ENCODE data around the gene KIAA0825.

The KIAA0825 gene

DNA sequence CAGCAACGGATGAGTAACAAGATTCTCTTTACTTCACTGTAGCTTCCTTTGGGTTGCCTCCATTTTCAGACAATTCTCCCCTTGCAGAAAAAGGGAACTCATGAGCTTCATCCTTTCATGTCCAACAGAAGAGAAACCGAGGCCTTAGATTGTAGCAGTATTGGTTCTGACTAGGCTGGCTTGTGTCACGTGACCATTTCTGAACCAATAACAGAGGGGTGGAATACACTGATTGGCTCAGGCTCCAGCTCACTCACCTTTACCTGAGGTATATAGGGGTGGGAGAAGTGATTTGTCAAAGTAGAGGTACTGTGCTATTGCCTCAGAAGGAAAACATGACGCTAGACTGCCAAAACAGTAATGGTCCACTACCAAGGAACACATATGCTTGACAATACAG is 343.7 kb downstream of the KIAA0825 start:
- Histone ChIP-seq H3K9ac (ENCODE audit: low read depth, low read length) (no peak overlapping the region), H3K27me3 (ENCODE audit: control insufficient read depth, insufficient read depth, low read length) (no peaks in the 10 kb centered on the region), H3K4me3 (ENCODE audit: low read depth, low read length) (no peak overlapping the region), H3K36me3 (ENCODE audit: control insufficient read depth, insufficient read depth, low read length) (no peaks in the 10 kb centered on the region), H3K9me3 (ENCODE audit: control insufficient read depth, insufficient read depth, low read length) (no peaks in the 10 kb centered on the region), H3K4me1 (ENCODE audit: control insufficient read depth, insufficient read depth, low read length) (no peaks in the 10 kb centered on the region)

DNA sequence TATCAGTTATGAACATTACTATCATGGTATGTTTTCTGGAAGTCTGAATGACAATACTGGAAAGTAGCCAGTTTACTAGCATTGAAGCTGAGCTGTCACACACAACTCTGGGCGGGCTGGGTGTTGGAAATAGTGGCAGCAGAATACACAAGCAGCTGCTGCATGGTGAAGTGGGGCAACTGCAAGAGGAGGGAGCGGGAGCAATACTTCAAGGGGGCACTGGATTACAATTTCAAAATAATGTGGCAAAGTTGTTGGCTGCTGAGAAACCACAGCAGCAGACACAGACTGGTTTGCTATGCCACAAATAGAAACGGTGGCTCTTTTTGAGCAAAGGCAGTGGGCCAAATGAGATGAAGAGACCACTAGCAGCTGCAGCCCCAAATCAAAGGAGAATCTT is 350.2 kb downstream of the KIAA0825 start:
- Histone ChIP-seq H3K36me3 (ENCODE audit: control insufficient read depth, insufficient read depth, low read length) (no peaks in the 10 kb centered on the region), H3K4me3 (ENCODE audit: low read depth, low read length) (no peak overlapping the region), H3K9me3 (ENCODE audit: control insufficient read depth, insufficient read depth, low read length) (no peaks in the 10 kb centered on the region), H3K4me1 (ENCODE audit: control insufficient read depth, insufficient read depth, low read length) (peaks cover 7% of the 10 kb centered on the region), H3K27me3 (ENCODE audit: control insufficient read depth, insufficient read depth, low read length) (no peaks in the 10 kb centered on the region), H3K9ac (ENCODE audit: low read depth, low read length) (no peak overlapping the region)

DNA sequence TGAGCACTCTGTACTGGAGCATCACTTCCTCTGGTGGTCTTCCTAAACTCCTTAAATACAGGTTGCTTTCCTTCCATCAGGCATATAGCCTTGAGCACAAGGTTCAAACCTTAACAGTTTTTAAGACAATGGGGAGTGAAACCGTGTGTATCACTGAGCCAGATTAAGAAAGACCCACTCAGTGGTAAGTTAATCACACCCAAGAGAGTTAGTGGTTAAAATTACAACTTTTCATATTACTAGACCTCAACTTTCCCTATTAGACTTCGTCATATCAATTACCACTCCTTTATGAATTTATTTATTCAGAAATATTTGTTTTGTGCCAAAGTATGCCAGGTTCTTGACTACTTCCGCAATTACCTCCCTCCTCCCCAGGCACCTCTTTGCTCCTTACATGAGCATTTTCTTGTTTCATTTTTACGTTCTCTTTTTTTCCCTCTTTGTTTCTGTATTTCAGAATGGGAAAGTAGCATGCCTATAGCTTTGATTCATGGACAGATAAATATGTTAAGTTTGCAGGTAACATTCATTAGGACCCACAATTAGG is 351.0 kb downstream of the KIAA0825 start:
- peaks cover 7% of the 10 kb centered on the region for H3K4me1 ChIP-seq (ENCODE audit: control insufficient read depth, insufficient read depth, low read length)
- H3K9me3 ChIP-seq (ENCODE audit: control insufficient read depth, insufficient read depth, low read length), result no peaks in the 10 kb centered on the region
- no peak overlapping the region for H3K4me3 ChIP-seq (ENCODE audit: low read depth, low read length)
- no peak overlapping the region for H3K9ac ChIP-seq (ENCODE audit: low read depth, low read length)
- H3K36me3 ChIP-seq (ENCODE audit: control insufficient read depth, insufficient read depth, low read length), result no peaks in the 10 kb centered on the region
- H3K27me3 ChIP-seq (ENCODE audit: control insufficient read depth, insufficient read depth, low read length), result no peaks in the 10 kb centered on the region

DNA sequence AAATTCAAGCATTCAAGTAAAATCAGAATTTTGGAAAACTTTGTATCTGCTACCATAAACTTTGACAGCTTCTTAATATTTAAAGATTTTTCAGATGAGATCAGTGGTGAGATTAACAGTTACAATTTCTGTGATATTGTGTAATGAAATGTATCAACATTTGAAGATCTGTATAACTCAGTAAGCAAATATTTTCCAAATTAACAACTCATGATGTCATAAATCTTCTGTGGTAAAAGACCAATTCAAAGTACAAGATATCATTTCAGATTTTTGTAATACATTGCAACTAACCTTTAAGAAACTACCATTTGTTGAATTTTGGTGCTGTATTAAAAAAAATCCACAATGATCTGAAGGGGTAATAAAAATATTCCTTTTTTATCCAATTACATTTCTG is 352.2 kb downstream of the KIAA0825 start:
- H3K27me3 ChIP-seq (ENCODE audit: control insufficient read depth, insufficient read depth, low read length), result no peaks in the 10 kb centered on the region
- peaks cover 7% of the 10 kb centered on the region for H3K4me1 ChIP-seq (ENCODE audit: control insufficient read depth, insufficient read depth, low read length)
- no peaks in the 10 kb centered on the region for H3K9me3 ChIP-seq (ENCODE audit: control insufficient read depth, insufficient read depth, low read length)
- no peak overlapping the region for H3K4me3 ChIP-seq (ENCODE audit: low read depth, low read length)
- H3K9ac ChIP-seq (ENCODE audit: low read depth, low read length), result no peak overlapping the region
- H3K36me3 ChIP-seq (ENCODE audit: control insufficient read depth, insufficient read depth, low read length), result no peaks in the 10 kb centered on the region

DNA sequence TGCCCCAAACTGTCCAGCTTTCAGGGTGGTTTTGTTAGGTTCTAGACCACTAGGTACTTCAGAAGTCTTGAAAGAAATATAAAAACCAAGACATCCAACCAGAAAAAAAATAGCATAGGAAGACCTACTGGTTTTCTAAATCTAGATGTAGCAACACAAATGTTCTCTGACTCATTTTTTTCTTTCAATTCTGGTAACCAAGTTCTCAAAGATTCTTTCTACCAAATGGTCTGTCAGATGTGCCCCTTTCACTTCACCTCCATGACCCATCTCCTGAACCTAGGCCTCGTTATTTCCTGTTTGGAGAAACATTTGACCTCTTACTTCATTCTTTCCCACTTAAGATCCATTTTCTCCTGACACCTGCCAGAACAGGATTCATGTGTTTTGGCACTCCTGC is 355.3 kb downstream of the KIAA0825 start:
- peaks cover 7% of the 10 kb centered on the region for H3K4me1 ChIP-seq (ENCODE audit: control insufficient read depth, insufficient read depth, low read length)
- no peaks in the 10 kb centered on the region for H3K27me3 ChIP-seq (ENCODE audit: control insufficient read depth, insufficient read depth, low read length)
- H3K4me3 ChIP-seq (ENCODE audit: low read depth, low read length), result no peak overlapping the region
- no peaks in the 10 kb centered on the region for H3K36me3 ChIP-seq (ENCODE audit: control insufficient read depth, insufficient read depth, low read length)
- no peaks in the 10 kb centered on the region for H3K9me3 ChIP-seq (ENCODE audit: control insufficient read depth, insufficient read depth, low read length)
- no peak overlapping the region for H3K9ac ChIP-seq (ENCODE audit: low read depth, low read length)

DNA sequence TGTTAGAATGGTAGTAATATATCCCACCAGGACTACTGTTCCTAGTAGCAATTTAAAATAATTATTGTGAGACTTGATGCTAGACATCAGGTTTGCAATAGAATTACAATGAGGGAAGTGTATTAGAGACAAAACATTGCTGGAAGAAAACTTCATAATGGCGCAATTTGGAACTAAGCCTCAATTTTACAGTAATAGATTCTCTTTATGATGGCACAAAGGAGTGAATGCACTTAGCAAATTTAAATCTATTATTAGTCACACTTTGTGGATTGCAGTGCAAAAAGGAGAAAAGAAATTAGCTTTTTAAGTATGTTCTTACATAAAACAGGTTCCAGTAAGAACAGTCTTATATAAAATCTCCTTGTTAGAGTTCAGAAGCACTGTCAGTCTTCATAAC is 358.3 kb downstream of the KIAA0825 start:
- no peak overlapping the region for H3K9ac ChIP-seq (ENCODE audit: low read depth, low read length)
- no peaks in the 10 kb centered on the region for H3K27me3 ChIP-seq (ENCODE audit: control insufficient read depth, insufficient read depth, low read length)
- H3K4me1 ChIP-seq (ENCODE audit: control insufficient read depth, insufficient read depth, low read length), result no peaks in the 10 kb centered on the region
- no peak overlapping the region for H3K4me3 ChIP-seq (ENCODE audit: low read depth, low read length)
- H3K36me3 ChIP-seq (ENCODE audit: control insufficient read depth, insufficient read depth, low read length), result no peaks in the 10 kb centered on the region
- no peaks in the 10 kb centered on the region for H3K9me3 ChIP-seq (ENCODE audit: control insufficient read depth, insufficient read depth, low read length)

DNA sequence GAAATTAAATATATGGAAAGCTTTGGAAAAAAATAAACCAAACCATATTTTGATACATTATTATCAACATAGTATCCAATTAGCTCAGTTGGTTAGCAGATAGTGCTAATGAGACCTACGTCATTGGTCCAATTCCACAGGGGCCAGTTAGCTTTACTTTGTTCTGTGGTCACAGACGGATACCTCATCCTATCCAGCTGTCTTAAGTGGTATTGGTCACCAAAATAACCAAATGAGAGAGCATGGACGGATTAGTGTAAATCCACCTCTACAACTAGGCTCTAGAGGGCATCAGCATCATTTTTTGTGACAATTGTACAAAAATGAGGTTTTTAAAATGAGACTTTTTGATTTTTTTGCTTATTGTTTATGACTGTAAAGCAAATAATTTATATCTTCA is 364.2 kb downstream of the KIAA0825 start:
- H3K36me3 ChIP-seq (ENCODE audit: control insufficient read depth, insufficient read depth, low read length), result no peaks in the 10 kb centered on the region
- H3K9ac ChIP-seq (ENCODE audit: low read depth, low read length), result no peak overlapping the region
- no peaks in the 10 kb centered on the region for H3K9me3 ChIP-seq (ENCODE audit: control insufficient read depth, insufficient read depth, low read length)
- no peak overlapping the region for H3K4me3 ChIP-seq (ENCODE audit: low read depth, low read length)
- H3K4me1 ChIP-seq (ENCODE audit: control insufficient read depth, insufficient read depth, low read length), result no peaks in the 10 kb centered on the region
- no peaks in the 10 kb centered on the region for H3K27me3 ChIP-seq (ENCODE audit: control insufficient read depth, insufficient read depth, low read length)

DNA sequence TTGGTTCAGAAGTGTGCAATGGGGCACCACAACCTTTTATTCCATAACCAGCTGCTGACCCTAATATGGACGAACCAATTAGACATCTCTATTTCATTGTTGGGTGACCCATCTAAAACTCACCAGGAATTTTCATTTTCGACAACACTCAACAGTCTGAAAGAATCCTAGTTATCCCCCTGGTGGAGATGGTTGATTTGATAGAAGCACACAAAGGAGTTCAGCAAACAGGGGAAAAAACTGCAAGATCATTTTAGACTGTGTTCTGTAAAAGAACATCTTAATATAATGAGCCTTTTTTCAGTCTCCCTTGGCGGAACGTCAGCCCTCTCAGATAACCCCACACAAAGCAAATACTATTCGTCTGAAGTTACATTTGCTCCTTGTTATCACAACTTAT is 367.4 kb downstream of the KIAA0825 start:
- H3K9me3 ChIP-seq (ENCODE audit: control insufficient read depth, insufficient read depth, low read length), result no peaks in the 10 kb centered on the region
- no peak overlapping the region for H3K4me3 ChIP-seq (ENCODE audit: low read depth, low read length)
- H3K4me1 ChIP-seq (ENCODE audit: control insufficient read depth, insufficient read depth, low read length), result no peaks in the 10 kb centered on the region
- no peaks in the 10 kb centered on the region for H3K36me3 ChIP-seq (ENCODE audit: control insufficient read depth, insufficient read depth, low read length)
- no peak overlapping the region for H3K9ac ChIP-seq (ENCODE audit: low read depth, low read length)
- no peaks in the 10 kb centered on the region for H3K27me3 ChIP-seq (ENCODE audit: control insufficient read depth, insufficient read depth, low read length)

DNA sequence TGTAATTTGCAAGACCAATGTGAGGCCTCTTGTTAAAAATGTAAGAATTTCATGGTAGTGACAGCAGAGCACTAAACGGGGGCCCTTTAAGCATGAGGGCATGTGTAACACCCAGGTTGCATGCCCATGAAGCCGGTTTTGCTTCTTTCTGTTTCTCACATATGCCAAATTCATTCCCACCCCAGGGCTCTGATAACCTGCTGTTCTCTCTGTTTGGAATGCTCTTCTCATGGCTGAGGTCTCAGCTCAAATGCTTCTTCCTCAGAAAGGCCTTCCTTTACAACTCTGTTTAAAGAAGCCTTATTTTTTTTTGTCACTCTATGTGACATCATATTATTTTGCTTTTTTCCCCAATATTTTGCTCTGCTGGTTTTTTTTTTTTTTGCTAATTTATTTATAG is 369.0 kb downstream of the KIAA0825 start:
- H3K9ac ChIP-seq (ENCODE audit: low read depth, low read length), result no peak overlapping the region
- H3K4me3 ChIP-seq (ENCODE audit: low read depth, low read length), result no peak overlapping the region
- H3K27me3 ChIP-seq (ENCODE audit: control insufficient read depth, insufficient read depth, low read length), result no peaks in the 10 kb centered on the region

DNA sequence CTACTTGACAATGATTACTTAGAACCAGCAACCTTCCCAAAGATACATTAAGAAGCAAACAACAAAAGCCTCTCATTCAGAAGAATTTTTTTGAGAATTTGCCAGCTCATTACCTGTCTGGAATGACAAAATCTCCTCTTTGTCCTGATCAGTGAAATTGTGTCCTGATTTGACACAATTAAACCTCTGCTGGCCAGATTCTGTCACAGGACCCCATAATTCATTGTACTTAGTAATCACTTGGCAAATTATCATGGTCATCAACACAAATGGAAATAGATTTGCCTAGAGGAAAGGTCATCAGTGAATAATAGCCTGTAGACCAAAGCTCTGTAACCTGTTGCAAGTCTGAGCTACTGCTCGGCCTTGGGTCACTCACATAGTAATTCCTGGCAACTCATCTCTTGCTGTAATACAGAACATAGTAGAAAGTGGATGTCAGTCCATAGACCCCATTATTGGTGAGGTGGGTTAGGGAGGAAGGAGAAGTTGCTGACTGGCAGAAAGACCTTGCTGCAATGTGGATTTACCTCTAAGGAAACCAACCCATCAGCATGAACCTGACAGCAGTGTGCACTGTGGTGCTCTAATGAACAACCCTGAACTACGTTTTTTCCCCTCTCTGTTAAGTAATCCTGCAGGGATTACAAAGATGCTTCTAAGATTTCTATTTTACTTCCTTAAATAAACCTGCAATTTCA is 370.1 kb downstream of the KIAA0825 start:
- Histone ChIP-seq H3K4me3 (ENCODE audit: low read depth, low read length) (no peak overlapping the region), H3K27me3 (ENCODE audit: control insufficient read depth, insufficient read depth, low read length) (no peaks in the 10 kb centered on the region), H3K36me3 (ENCODE audit: control insufficient read depth, insufficient read depth, low read length) (no peaks in the 10 kb centered on the region), H3K9me3 (ENCODE audit: control insufficient read depth, insufficient read depth, low read length) (no peaks in the 10 kb centered on the region), H3K9ac (ENCODE audit: low read depth, low read length) (no peak overlapping the region), H3K4me1 (ENCODE audit: control insufficient read depth, insufficient read depth, low read length) (no peaks in the 10 kb centered on the region)

More for the DNA sequence above, 369.0 kb downstream of the KIAA0825 start:
- no peaks in the 10 kb centered on the region for H3K36me3 ChIP-seq (ENCODE audit: control insufficient read depth, insufficient read depth, low read length)
- no peaks in the 10 kb centered on the region for H3K9me3 ChIP-seq (ENCODE audit: control insufficient read depth, insufficient read depth, low read length)
- H3K4me1 ChIP-seq (ENCODE audit: control insufficient read depth, insufficient read depth, low read length), result no peaks in the 10 kb centered on the region

DNA sequence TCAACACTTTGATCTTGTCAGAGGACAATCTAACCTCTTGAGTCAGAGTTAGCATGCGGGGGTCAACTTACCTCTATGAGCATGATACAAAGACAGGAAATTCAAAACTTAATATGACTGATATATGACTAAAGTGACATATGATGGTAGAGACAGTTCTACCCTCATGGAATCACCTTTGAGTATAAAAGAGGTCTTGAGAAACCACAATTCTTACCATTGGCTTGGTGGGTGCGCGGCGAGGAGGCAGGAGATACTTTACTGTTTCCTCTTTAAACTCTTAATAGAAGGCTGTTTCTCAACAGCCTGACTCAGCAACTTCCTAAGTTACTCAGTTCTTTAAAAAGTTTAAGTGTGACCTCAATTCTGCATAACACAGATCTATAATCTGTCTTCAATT is 372.8 kb downstream of the KIAA0825 start:
- no peak overlapping the region for H3K4me3 ChIP-seq (ENCODE audit: low read depth, low read length)
- H3K9me3 ChIP-seq (ENCODE audit: control insufficient read depth, insufficient read depth, low read length), result no peaks in the 10 kb centered on the region
- peaks cover 5% of the 10 kb centered on the region for H3K4me1 ChIP-seq (ENCODE audit: control insufficient read depth, insufficient read depth, low read length)
- no peak overlapping the region for H3K9ac ChIP-seq (ENCODE audit: low read depth, low read length)
- no peaks in the 10 kb centered on the region for H3K36me3 ChIP-seq (ENCODE audit: control insufficient read depth, insufficient read depth, low read length)
- H3K27me3 ChIP-seq (ENCODE audit: control insufficient read depth, insufficient read depth, low read length), result no peaks in the 10 kb centered on the region

DNA sequence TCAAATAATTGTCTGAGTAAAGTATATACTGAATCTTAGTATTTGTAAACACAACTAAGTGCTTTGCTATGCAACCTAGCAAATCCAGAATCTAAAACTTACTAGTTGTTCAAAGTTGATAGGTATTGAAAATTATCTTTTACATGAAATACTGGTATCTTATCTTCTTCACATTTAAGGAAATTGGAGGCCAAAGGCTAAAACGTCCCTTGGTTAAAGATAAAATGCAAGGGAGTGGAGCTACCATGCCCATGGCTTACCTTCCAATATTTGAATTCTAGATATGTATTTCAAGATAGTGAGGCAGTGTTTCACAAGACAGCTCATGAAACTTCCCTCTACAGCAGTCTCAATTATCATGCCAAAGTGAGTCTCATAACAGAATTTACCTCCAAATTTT is 373.5 kb downstream of the KIAA0825 start:
- peaks cover 5% of the 10 kb centered on the region for H3K4me1 ChIP-seq (ENCODE audit: control insufficient read depth, insufficient read depth, low read length)
- no peaks in the 10 kb centered on the region for H3K9me3 ChIP-seq (ENCODE audit: control insufficient read depth, insufficient read depth, low read length)
- no peak overlapping the region for H3K9ac ChIP-seq (ENCODE audit: low read depth, low read length)
- H3K4me3 ChIP-seq (ENCODE audit: low read depth, low read length), result no peak overlapping the region
- no peaks in the 10 kb centered on the region for H3K36me3 ChIP-seq (ENCODE audit: control insufficient read depth, insufficient read depth, low read length)
- no peaks in the 10 kb centered on the region for H3K27me3 ChIP-seq (ENCODE audit: control insufficient read depth, insufficient read depth, low read length)

Measured in iPS-15b (cell line).